Endodermal cell (in vitro differentiated cells): ENCODE results near the gene FEZ2. TPM values are rescaled to one million over a fixed set of nuclear protein-coding genes. Genes with fewer than 3 reads are reported as not detected.

Experiments
- DNase-seq: peaks from one replicate; pipeline ENCODE4 v3.0.0-alpha.2; 2017
- H3K27ac ChIP-seq: 2 replicates; pipeline ENCODE4 v1.5.1; 2013; ENCODE audit warnings: mild to moderate bottlenecking, low read depth, low read length, moderate library complexity
- H3K27me3 ChIP-seq: 2 replicates; pipeline ENCODE4 v1.6.1; 2013; ENCODE audit warnings: mild to moderate bottlenecking, low read length, moderate library complexity; ENCODE audit not compliant: insufficient read depth, control insufficient read depth, poor library complexity, severe bottlenecking
- H3K36me3 ChIP-seq: 2 replicates; pipeline ENCODE4 v1.7.0; 2013; ENCODE audit warnings: mild to moderate bottlenecking, low read length, moderate library complexity; ENCODE audit not compliant: control insufficient read depth, insufficient read depth
- H3K4me1 ChIP-seq: one replicate; pipeline ENCODE4 v1.7.0; 2013; ENCODE audit warnings: low read length; ENCODE audit not compliant: control insufficient read depth, insufficient read depth
- H3K4me3 ChIP-seq: 2 replicates; pipeline ENCODE4 v1.5.1; 2013; ENCODE audit warnings: mild to moderate bottlenecking, low read length, moderate library complexity
- H3K9ac ChIP-seq: 2 replicates; pipeline ENCODE4 v1.6.1; 2013; ENCODE audit warnings: mild to moderate bottlenecking, low read length, moderate library complexity; ENCODE audit not compliant: poor library complexity, severe bottlenecking; ENCODE audit errors: extremely low read depth
- H3K9me3 ChIP-seq: 2 replicates; pipeline ENCODE4 v1.6.1; 2013; ENCODE audit warnings: mild to moderate bottlenecking, low read length, moderate library complexity; ENCODE audit not compliant: control insufficient read depth
- H3K27ac Mint-ChIP-seq: 2 replicates; pipeline ENCODE4 v1.8.0; 2020; ENCODE audit warnings: mixed read lengths
- H3K27me3 Mint-ChIP-seq: 2 replicates; pipeline ENCODE4 v1.8.0; 2021; ENCODE audit warnings: mild to moderate bottlenecking, mixed read lengths; ENCODE audit not compliant: insufficient read depth
- H3K36me3 Mint-ChIP-seq: 2 replicates; pipeline ENCODE4 v1.8.0; 2020; ENCODE audit warnings: low read depth, mixed read lengths
- H3K4me1 Mint-ChIP-seq: 2 replicates; pipeline ENCODE4 v1.8.0; 2020; ENCODE audit warnings: mixed read lengths
- H3K4me3 Mint-ChIP-seq: 2 replicates; pipeline ENCODE4 v1.8.0; 2020; ENCODE audit warnings: mild to moderate bottlenecking, moderate library complexity, mixed read lengths
- H3K9me3 Mint-ChIP-seq: 2 replicates; pipeline ENCODE4 v1.8.0; 2020; ENCODE audit warnings: mild to moderate bottlenecking, mixed read lengths
- CTCF ChIP-seq: fragments of 200-600 bp; sonication (generic); conservative IDR thresholded peaks from 2 replicates; pipeline ENCODE4 v1.5.0; 2021; ENCODE audit warnings: antibody characterized with exemption, mild to moderate bottlenecking
- WGBS, 2 experiments: methylation state at CpG; one replicate each; pipeline versions ENCODE4 v1.1.5 to v1.1.7; 2013; ENCODE audit warnings: missing lambda C conversion rate in 2 of 2, mixed read lengths in 1 of 2; ENCODE audit not compliant: insufficient coverage in 1 of 2, insufficient read length in 1 of 2; 5-methylcytosine and 5-hydroxymethylcytosine counted together
- total RNA-seq, 2 donors: library from RNA; stranded (reverse); fragmentation: NEBNext Ultra II Directional in 1 of 2; extraction: Animal tissue kit (Norgen Biotek cat#: 25700) in 1 of 2; gene quantifications; 2 replicates in 1 of 2; 3 replicates in 1 of 2; pipeline ENCODE4 v1.2.1, GENCODE V29; 2021

Gene FEZ2
- total RNA-seq, 2 donors from 2014 or later, result 30.0 to 37.3 TPM

DNA sequence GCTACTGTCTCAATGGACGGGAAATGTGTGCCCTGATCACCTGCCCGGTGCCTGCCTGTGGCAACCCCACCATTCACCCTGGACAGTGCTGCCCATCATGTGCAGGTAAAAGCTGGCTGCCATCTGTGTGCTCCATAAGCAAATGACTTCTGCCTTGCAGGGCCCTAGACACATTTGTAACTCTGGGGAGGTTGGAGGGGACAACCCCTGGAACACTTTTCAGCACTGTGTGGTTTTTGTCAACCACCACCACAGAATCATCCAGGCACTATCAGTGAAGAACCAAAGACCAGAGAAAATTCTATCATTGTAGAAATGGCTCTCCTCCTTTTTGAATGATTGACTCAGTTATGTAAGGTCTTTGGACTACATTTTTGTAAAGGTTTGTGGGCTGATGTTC is 84.3 kb downstream of the FEZ2 start:
- Histone ChIP-seq H3K36me3 (peaks cover 87% of the 10 kb centered on the region), H3K4me3 (no peak overlapping the region), H3K4me1 (no peaks in the 10 kb centered on the region), H3K27ac (no peak overlapping the region), H3K9me3 (no peaks in the 10 kb centered on the region), H3K27me3 (no peaks in the 10 kb centered on the region), H3K9ac (no peak overlapping the region)
- no peaks in the 10 kb centered on the region for H3K4me1 Mint-ChIP-seq
- TF ChIP-seq CTCF, result no peak
- 94 to 100% methylated on average over 2 of the region's 2 CpGs for WGBS, 2 experiments
- H3K27me3 Mint-ChIP-seq, result no peaks in the 10 kb centered on the region
- DNase-seq, result no peak
- H3K36me3 Mint-ChIP-seq, result peaks cover 56% of the 10 kb centered on the region
- no peak overlapping the region for H3K27ac Mint-ChIP-seq
- no peak overlapping the region for H3K4me3 Mint-ChIP-seq
- no peaks in the 10 kb centered on the region for H3K9me3 Mint-ChIP-seq

GRCh38 chr2:36512705-36513104 is 85.3 kb downstream of the FEZ2 start:
- Histone ChIP-seq H3K4me1 (no peaks in the 10 kb centered on the region), H3K27me3 (no peaks in the 10 kb centered on the region), H3K9me3 (no peaks in the 10 kb centered on the region), H3K9ac (no peak overlapping the region), H3K4me3 (no peak overlapping the region), H3K27ac (no peak overlapping the region), H3K36me3 (peaks cover 84% of the 10 kb centered on the region)
- Mint-ChIP-seq H3K4me3 (no peak overlapping the region), H3K36me3 (peaks cover 58% of the 10 kb centered on the region), H3K4me1 (no peaks in the 10 kb centered on the region), H3K27ac (peak overlapping the region; percentile 36), H3K27me3 (no peaks in the 10 kb centered on the region), H3K9me3 (no peaks in the 10 kb centered on the region)
- TF ChIP-seq CTCF, result no peak
- DNase-seq, result no peak
- 87 to 93% methylated on average over 2 to 3 of the region's 3 CpGs for WGBS, 2 experiments

DNA sequence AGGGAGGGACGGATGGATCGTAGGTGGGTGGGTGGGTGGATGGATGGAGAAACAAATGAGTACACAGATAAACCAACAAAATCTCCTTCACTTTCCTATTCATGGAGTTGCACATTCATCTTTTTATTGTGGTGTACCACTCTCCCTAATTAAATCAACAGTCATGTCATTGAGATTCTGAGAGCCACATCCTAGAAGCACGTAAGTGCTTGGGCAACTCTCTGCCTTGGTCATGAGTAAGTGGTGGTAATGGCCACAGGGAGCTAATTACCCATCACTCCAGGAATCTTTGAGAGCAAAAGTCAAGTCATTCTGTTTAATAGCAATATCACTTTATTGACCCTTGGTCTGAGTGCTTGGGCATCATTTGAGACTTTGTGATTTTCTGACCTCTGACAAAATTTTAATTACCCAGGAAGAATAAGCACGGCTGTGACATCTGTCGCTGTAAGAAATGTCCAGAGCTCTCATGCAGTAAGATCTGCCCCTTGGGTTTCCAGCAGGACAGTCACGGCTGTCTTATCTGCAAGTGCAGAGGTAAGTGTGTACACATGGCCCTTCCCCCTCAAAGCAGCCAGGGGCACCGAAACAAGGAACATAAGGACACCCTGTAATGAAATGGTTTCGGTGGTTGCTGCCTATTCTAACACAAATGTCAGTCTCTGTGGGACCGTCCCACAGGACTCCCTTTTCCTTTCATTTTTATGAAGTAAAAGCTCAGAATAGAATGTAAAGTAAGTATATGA is 85.9 kb downstream of the FEZ2 start:
- Histone ChIP-seq H3K4me1 (no peaks in the 10 kb centered on the region), H3K9me3 (no peaks in the 10 kb centered on the region), H3K27me3 (no peaks in the 10 kb centered on the region), H3K36me3 (peaks cover 77% of the 10 kb centered on the region), H3K27ac (no peak overlapping the region), H3K4me3 (no peak overlapping the region), H3K9ac (no peak overlapping the region)
- Mint-ChIP-seq H3K4me3 (no peak overlapping the region), H3K27ac (no peak overlapping the region), H3K27me3 (no peaks in the 10 kb centered on the region), H3K36me3 (peaks cover 53% of the 10 kb centered on the region), H3K4me1 (no peaks in the 10 kb centered on the region), H3K9me3 (no peaks in the 10 kb centered on the region)
- no peak for TF ChIP-seq CTCF
- DNase-seq, result no peak
- WGBS, 2 experiments, result 91 to 96% methylated on average over 3 to 7 of the region's 9 CpGs
